Measurements from ENCODE around the gene KCTD8. TPM values are rescaled to one million over a fixed set of nuclear protein-coding genes. Genes with fewer than 3 reads are reported as not detected.
A peak's percentile ranks its signal among the peaks of the same experiment; 100 is the strongest.

KCTD8 gene
- total and polyA plus RNA-seq, 2 donors (not counting 3 experiments of a cell fraction or from before 2014, with no cell fraction given) = 0.36 to 0.80 TPM

DNA sequence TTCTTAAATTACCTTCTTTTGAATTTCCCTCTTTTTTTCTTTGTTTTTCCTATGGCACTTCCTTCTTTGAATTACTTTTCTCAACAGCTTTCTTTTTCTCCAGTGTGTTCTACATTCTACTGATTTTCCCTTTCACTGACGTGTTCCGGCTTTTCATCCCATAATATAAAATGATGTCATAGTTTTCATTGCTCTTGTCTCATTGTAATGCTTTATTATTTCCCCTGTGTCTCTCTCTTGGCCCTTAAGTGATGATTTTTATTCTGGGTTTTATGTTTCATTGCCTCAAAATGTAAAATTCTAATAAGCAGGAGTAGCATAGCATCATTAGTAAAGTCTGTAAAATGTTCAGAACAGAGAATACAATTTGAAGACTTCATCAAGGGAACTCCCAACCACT lies 299.3 kb downstream of the KCTD8 start:
- peaks cover 69% of the 10 kb centered on the region for H3K4me1 ChIP-seq (ENCODE audit: control insufficient read depth, extremely low read depth, insufficient read depth, low read length)

GRCh38 chr4:44147571-44148075 lies 301.0 kb downstream of the KCTD8 start:
- Histone ChIP-seq H3K79me2 (ENCODE audit: control insufficient read depth, insufficient read depth, low read length) (no peaks in the 10 kb centered on the region), H3K27ac (ENCODE audit: insufficient read depth, low read depth, low read length) (peak overlapping the region; percentile 93), H4K20me1 (replicated peaks; ENCODE audit: control insufficient read depth, extremely low read depth, insufficient read depth, low read length) (no peaks in the 10 kb centered on the region), H3K4me2 (ENCODE audit: insufficient read depth, low read length) (peak overlapping the region; percentile 93), H3K4me3 (replicated peaks in 1 of 3; ENCODE audit: insufficient read depth in 1 of 3, low read depth in 1 of 3, low read length in 3 of 3) (peak overlapping the region in 1 of 3 experiments; percentile 81), H3K9me1 (replicated peaks; ENCODE audit: control insufficient read depth, extremely low read depth, insufficient read depth, low read length) (no peaks in the 10 kb centered on the region), H3K27me3 (ENCODE audit: control insufficient read depth in 2 of 2, insufficient read depth in 2 of 2, low read length in 2 of 2) (no peaks in the 10 kb centered on the region), H3K9me3 (replicated peaks; ENCODE audit: control insufficient read depth, insufficient read depth, low read length) (no peaks in the 10 kb centered on the region), H3K4me1 (ENCODE audit: control insufficient read depth, extremely low read depth, insufficient read depth, low read length) (peaks cover 69% of the 10 kb centered on the region), H3K36me3 (ENCODE audit: control insufficient read depth in 2 of 2, extremely low read depth in 1 of 2, insufficient read depth in 2 of 2, low read length in 2 of 2) (no peaks in the 10 kb centered on the region), H3K9ac (replicated peaks; ENCODE audit: extremely low read depth, insufficient read depth, low read length) (peak overlapping the region; percentile 93), H2AFZ (ENCODE audit: low read depth, low read length) (peak overlapping the region; percentile 8)
- ChIA-PET CTCF (interaction anchor here (0.7 to 2.3 kb wide), 4 partner anchors 9 to 27 kb away, joined by 3 to 9 read pairs (median 3); no protein-coding TSS in a partner anchor), POLR2A (no interaction called here)
- dilution Hi-C loops (cut with MboI; ENCODE audit: extremely low pct_ligation_motif_present, low sequenced_read_pairs) = no loop called here
- BruUV-seq (replicated peaks) = no TSS peak
- TF ChIP-seq, protein P1, sequence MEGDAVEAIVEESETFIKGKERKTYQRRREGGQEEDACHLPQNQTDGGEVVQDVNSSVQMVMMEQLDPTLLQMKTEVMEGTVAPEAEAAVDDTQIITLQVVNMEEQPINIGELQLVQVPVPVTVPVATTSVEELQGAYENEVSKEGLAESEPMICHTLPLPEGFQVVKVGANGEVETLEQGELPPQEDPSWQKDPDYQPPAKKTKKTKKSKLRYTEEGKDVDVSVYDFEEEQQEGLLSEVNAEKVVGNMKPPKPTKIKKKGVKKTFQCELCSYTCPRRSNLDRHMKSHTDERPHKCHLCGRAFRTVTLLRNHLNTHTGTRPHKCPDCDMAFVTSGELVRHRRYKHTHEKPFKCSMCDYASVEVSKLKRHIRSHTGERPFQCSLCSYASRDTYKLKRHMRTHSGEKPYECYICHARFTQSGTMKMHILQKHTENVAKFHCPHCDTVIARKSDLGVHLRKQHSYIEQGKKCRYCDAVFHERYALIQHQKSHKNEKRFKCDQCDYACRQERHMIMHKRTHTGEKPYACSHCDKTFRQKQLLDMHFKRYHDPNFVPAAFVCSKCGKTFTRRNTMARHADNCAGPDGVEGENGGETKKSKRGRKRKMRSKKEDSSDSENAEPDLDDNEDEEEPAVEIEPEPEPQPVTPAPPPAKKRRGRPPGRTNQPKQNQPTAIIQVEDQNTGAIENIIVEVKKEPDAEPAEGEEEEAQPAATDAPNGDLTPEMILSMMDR (IDR thresholded peaks at IDR 0.05; ENCODE audit: extremely low read depth in 1 of 2, insufficient read depth in 1 of 2, low read depth in 1 of 2, low read length in 2 of 2) = no peak
- no peak for TF ChIP-seq EZH2 (IDR thresholded peaks at IDR 0.05; ENCODE audit: borderline replicate concordance, low read depth, low read length, severe bottlenecking)
- TF ChIP-seq FOS (IDR thresholded peaks at IDR 0.05; ENCODE audit: borderline replicate concordance, insufficient read depth, low read length) = no peak
- no peak for TF ChIP-seq MYC (IDR thresholded peaks at IDR 0.05; ENCODE audit: low read depth, low read length)
- TF ChIP-seq POLR2AphosphoS5 (IDR thresholded peaks at IDR 0.05; ENCODE audit: insufficient read depth, low read depth, low read length) = no peak
- TF ChIP-seq, protein P2, sequence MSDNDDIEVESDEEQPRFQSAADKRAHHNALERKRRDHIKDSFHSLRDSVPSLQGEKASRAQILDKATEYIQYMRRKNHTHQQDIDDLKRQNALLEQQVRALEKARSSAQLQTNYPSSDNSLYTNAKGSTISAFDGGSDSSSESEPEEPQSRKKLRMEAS (IDR thresholded peaks at IDR 0.05; ENCODE audit: insufficient read depth, insufficient read length) = no peak
- TF ChIP-seq JUN (IDR thresholded peaks at IDR 0.05; ENCODE audit: borderline replicate concordance, insufficient read depth, insufficient read length, low read depth) = no peak
- no peak for TF ChIP-seq GATA2 (IDR thresholded peaks at IDR 0.05; ENCODE audit: insufficient read depth, insufficient read length, low read depth, low read length)
- TF ChIP-seq POLR2A (IDR thresholded peaks at IDR 0.05; ENCODE audit: low read depth, low read length) = no peak
- intact Hi-C loops (cut with micrococcal nuclease) = loop anchor here (2.0 to 10.0 kb wide), 4 partner anchors 13 to 363 kb away; partner anchors contain the start of gene KCTD8
- DNase-seq (ENCODE audit: low read depth, low spot score) (peak; percentile 34), FAIRE-seq (no peak)

More for the DNA sequence above, 299.3 kb downstream of the KCTD8 start:
- Histone ChIP-seq H3K4me2 (ENCODE audit: insufficient read depth, low read length) (peak overlapping the region; percentile 93), H3K4me3 (replicated peaks in 1 of 3; ENCODE audit: insufficient read depth in 1 of 3, low read depth in 1 of 3, low read length in 3 of 3) (peak overlapping the region in 1 of 3 experiments; percentile 81), H3K9ac (replicated peaks; ENCODE audit: extremely low read depth, insufficient read depth, low read length) (peak overlapping the region; percentile 93), H4K20me1 (replicated peaks; ENCODE audit: control insufficient read depth, extremely low read depth, insufficient read depth, low read length) (no peaks in the 10 kb centered on the region), H3K9me3 (replicated peaks; ENCODE audit: control insufficient read depth, insufficient read depth, low read length) (no peaks in the 10 kb centered on the region), H3K27ac (ENCODE audit: insufficient read depth, low read depth, low read length) (peak overlapping the region; percentile 93), H3K9me1 (replicated peaks; ENCODE audit: control insufficient read depth, extremely low read depth, insufficient read depth, low read length) (no peaks in the 10 kb centered on the region), H2AFZ (ENCODE audit: low read depth, low read length) (no peak overlapping the region), H3K27me3 (ENCODE audit: control insufficient read depth in 2 of 2, insufficient read depth in 2 of 2, low read length in 2 of 2) (no peaks in the 10 kb centered on the region), H3K36me3 (ENCODE audit: control insufficient read depth in 2 of 2, extremely low read depth in 1 of 2, insufficient read depth in 2 of 2, low read length in 2 of 2) (no peaks in the 10 kb centered on the region), H3K79me2 (ENCODE audit: control insufficient read depth, insufficient read depth, low read length) (no peaks in the 10 kb centered on the region)
- dilution Hi-C loops (cut with MboI; ENCODE audit: extremely low pct_ligation_motif_present, low sequenced_read_pairs) = no loop called here
- intact Hi-C loops (cut with micrococcal nuclease) = loop anchor here (5.0 to 10.0 kb wide), 2 partner anchors 47 to 364 kb away; no protein-coding TSS in a partner anchor
- peak; percentile 69 for TF ChIP-seq JUN (IDR thresholded peaks at IDR 0.05; ENCODE audit: borderline replicate concordance, insufficient read depth, insufficient read length, low read depth)
- no peak for TF ChIP-seq MYC (IDR thresholded peaks at IDR 0.05; ENCODE audit: low read depth, low read length)
- peak; percentile 51 for DNase-seq (ENCODE audit: low read depth, low spot score)
- ChIA-PET CTCF (interaction anchor here (0.6 to 2.3 kb wide), 5 partner anchors 8 to 367 kb away, joined by 3 to 9 read pairs (median 3); no protein-coding TSS in a partner anchor), POLR2A (no interaction called here)
- no TSS peak for BruUV-seq (replicated peaks)
- no peak for FAIRE-seq
